ENCODE measurements around the gene DOCK2.

Gene DOCK2

GRCh38 chr5:170025853-170026252 is 388.8 kb downstream of the DOCK2 start:
- Histone ChIP-seq H3K36me3 (ENCODE audit: control insufficient read depth in 2 of 2, insufficient read depth in 2 of 2, low read length in 2 of 2) (no peaks in the 10 kb centered on the region), H3K9ac (ENCODE audit: low read length in 2 of 2) (no peak overlapping the region), H3K9me3 (ENCODE audit: control insufficient read depth in 2 of 2, low read length in 2 of 2) (peaks cover 0 to 2% of the 10 kb centered on the region in 2 donors), H3K4me1 (ENCODE audit: control insufficient read depth, insufficient read depth, low read length) (no peaks in the 10 kb centered on the region), H3K4me3 (ENCODE audit: low read length in 2 of 2) (no peak overlapping the region), H3K27ac (ENCODE audit: low read length) (no peak overlapping the region), H3K27me3 (ENCODE audit: control insufficient read depth in 1 of 2, insufficient read depth in 2 of 2, low read length in 2 of 2) (peaks cover 0 to 4% of the 10 kb centered on the region in 2 donors)

GRCh38 chr5:170028124-170028523 is 391.0 kb downstream of the DOCK2 start:
- H3K9ac ChIP-seq (ENCODE audit: low read length in 2 of 2) = no peak overlapping the region
- H3K36me3 ChIP-seq (ENCODE audit: control insufficient read depth in 2 of 2, insufficient read depth in 2 of 2, low read length in 2 of 2) = no peaks in the 10 kb centered on the region
- H3K27me3 ChIP-seq (ENCODE audit: control insufficient read depth in 1 of 2, insufficient read depth in 2 of 2, low read length in 2 of 2) = no peaks in the 10 kb centered on the region
- no peaks in the 10 kb centered on the region for H3K4me1 ChIP-seq (ENCODE audit: control insufficient read depth, insufficient read depth, low read length)
- no peak overlapping the region for H3K4me3 ChIP-seq (ENCODE audit: low read length in 2 of 2)
- no peak overlapping the region for H3K27ac ChIP-seq (ENCODE audit: low read length)
- H3K9me3 ChIP-seq (ENCODE audit: control insufficient read depth in 2 of 2, low read length in 2 of 2) = no peaks in the 10 kb centered on the region

GRCh38 chr5:170034231-170034630 is 397.2 kb downstream of the DOCK2 start:
- Histone ChIP-seq H3K27ac (ENCODE audit: low read length) (no peak overlapping the region), H3K4me3 (ENCODE audit: low read length in 2 of 2) (no peak overlapping the region), H3K36me3 (ENCODE audit: control insufficient read depth in 2 of 2, insufficient read depth in 2 of 2, low read length in 2 of 2) (no peaks in the 10 kb centered on the region), H3K27me3 (ENCODE audit: control insufficient read depth in 1 of 2, insufficient read depth in 2 of 2, low read length in 2 of 2) (no peaks in the 10 kb centered on the region), H3K9me3 (ENCODE audit: control insufficient read depth in 2 of 2, low read length in 2 of 2) (no peaks in the 10 kb centered on the region), H3K4me1 (ENCODE audit: control insufficient read depth, insufficient read depth, low read length) (no peaks in the 10 kb centered on the region), H3K9ac (ENCODE audit: low read length in 2 of 2) (no peak overlapping the region)

- Histone ChIP-seq H3K4me3 (ENCODE audit: low read length in 2 of 2) (no peak overlapping the region), H3K27ac (ENCODE audit: low read length) (no peak overlapping the region), H3K36me3 (ENCODE audit: control insufficient read depth in 2 of 2, insufficient read depth in 2 of 2, low read length in 2 of 2) (no peaks in the 10 kb centered on the region), H3K9me3 (ENCODE audit: control insufficient read depth in 2 of 2, low read length in 2 of 2) (no peaks in the 10 kb centered on the region), H3K9ac (ENCODE audit: low read length in 2 of 2) (no peak overlapping the region), H3K4me1 (ENCODE audit: control insufficient read depth, insufficient read depth, low read length) (no peaks in the 10 kb centered on the region), H3K27me3 (ENCODE audit: control insufficient read depth in 1 of 2, insufficient read depth in 2 of 2, low read length in 2 of 2) (peaks cover 0 to 3% of the 10 kb centered on the region in 2 donors)
These were observed 401.2 kb downstream of the DOCK2 start for GRCh38 chr5:170038241-170038640.

GRCh38 chr5:170039830-170040229 is 402.8 kb downstream of the DOCK2 start:
- no peaks in the 10 kb centered on the region for H3K4me1 ChIP-seq (ENCODE audit: control insufficient read depth, insufficient read depth, low read length)
- no peak overlapping the region for H3K27ac ChIP-seq (ENCODE audit: low read length)
- no peaks in the 10 kb centered on the region for H3K36me3 ChIP-seq (ENCODE audit: control insufficient read depth in 2 of 2, insufficient read depth in 2 of 2, low read length in 2 of 2)
- H3K27me3 ChIP-seq (ENCODE audit: control insufficient read depth in 1 of 2, insufficient read depth in 2 of 2, low read length in 2 of 2) = peaks cover 0 to 3% of the 10 kb centered on the region in 2 donors
- H3K9me3 ChIP-seq (ENCODE audit: control insufficient read depth in 2 of 2, low read length in 2 of 2) = no peaks in the 10 kb centered on the region
- H3K9ac ChIP-seq (ENCODE audit: low read length in 2 of 2) = no peak overlapping the region
- no peak overlapping the region for H3K4me3 ChIP-seq (ENCODE audit: low read length in 2 of 2)

- Histone ChIP-seq H3K4me3 (ENCODE audit: low read length in 2 of 2) (no peak overlapping the region), H3K9me3 (ENCODE audit: control insufficient read depth in 2 of 2, low read length in 2 of 2) (no peaks in the 10 kb centered on the region), H3K27ac (ENCODE audit: low read length) (no peak overlapping the region), H3K36me3 (ENCODE audit: control insufficient read depth in 2 of 2, insufficient read depth in 2 of 2, low read length in 2 of 2) (no peaks in the 10 kb centered on the region), H3K27me3 (ENCODE audit: control insufficient read depth in 1 of 2, insufficient read depth in 2 of 2, low read length in 2 of 2) (peaks cover 0 to 3% of the 10 kb centered on the region in 2 donors), H3K9ac (ENCODE audit: low read length in 2 of 2) (no peak overlapping the region), H3K4me1 (ENCODE audit: control insufficient read depth, insufficient read depth, low read length) (no peaks in the 10 kb centered on the region)
These were observed 409.2 kb downstream of the DOCK2 start for GRCh38 chr5:170046241-170046640.

- H3K9me3 ChIP-seq (ENCODE audit: control insufficient read depth in 2 of 2, low read length in 2 of 2) = no peaks in the 10 kb centered on the region
- no peaks in the 10 kb centered on the region for H3K36me3 ChIP-seq (ENCODE audit: control insufficient read depth in 2 of 2, insufficient read depth in 2 of 2, low read length in 2 of 2)
- H3K27ac ChIP-seq (ENCODE audit: low read length) = no peak overlapping the region
- no peak overlapping the region for H3K4me3 ChIP-seq (ENCODE audit: low read length in 2 of 2)
- no peak overlapping the region for H3K9ac ChIP-seq (ENCODE audit: low read length in 2 of 2)
- no peaks in the 10 kb centered on the region for H3K27me3 ChIP-seq (ENCODE audit: control insufficient read depth in 1 of 2, insufficient read depth in 2 of 2, low read length in 2 of 2)
- no peaks in the 10 kb centered on the region for H3K4me1 ChIP-seq (ENCODE audit: control insufficient read depth, insufficient read depth, low read length)
These were observed 412.6 kb downstream of the DOCK2 start for GRCh38 chr5:170049713-170050112.

GRCh38 chr5:170053896-170054295 is 416.8 kb downstream of the DOCK2 start:
- H3K27ac ChIP-seq (ENCODE audit: low read length) = no peak overlapping the region
- H3K4me1 ChIP-seq (ENCODE audit: control insufficient read depth, insufficient read depth, low read length) = no peaks in the 10 kb centered on the region
- H3K27me3 ChIP-seq (ENCODE audit: control insufficient read depth in 1 of 2, insufficient read depth in 2 of 2, low read length in 2 of 2) = no peaks in the 10 kb centered on the region
- no peaks in the 10 kb centered on the region for H3K36me3 ChIP-seq (ENCODE audit: control insufficient read depth in 2 of 2, insufficient read depth in 2 of 2, low read length in 2 of 2)
- peaks cover 3 to 5% of the 10 kb centered on the region in 2 donors for H3K9me3 ChIP-seq (ENCODE audit: control insufficient read depth in 2 of 2, low read length in 2 of 2)
- H3K9ac ChIP-seq (ENCODE audit: low read length in 2 of 2) = no peak overlapping the region
- no peak overlapping the region for H3K4me3 ChIP-seq (ENCODE audit: low read length in 2 of 2)

GRCh38 chr5:170055606-170056005 is 418.5 kb downstream of the DOCK2 start:
- H3K9ac ChIP-seq (ENCODE audit: low read length in 2 of 2) = no peak overlapping the region
- no peaks in the 10 kb centered on the region for H3K36me3 ChIP-seq (ENCODE audit: control insufficient read depth in 2 of 2, insufficient read depth in 2 of 2, low read length in 2 of 2)
- peaks cover 3 to 5% of the 10 kb centered on the region in 2 donors for H3K9me3 ChIP-seq (ENCODE audit: control insufficient read depth in 2 of 2, low read length in 2 of 2)
- H3K4me1 ChIP-seq (ENCODE audit: control insufficient read depth, insufficient read depth, low read length) = no peaks in the 10 kb centered on the region
- H3K27ac ChIP-seq (ENCODE audit: low read length) = no peak overlapping the region
- no peaks in the 10 kb centered on the region for H3K27me3 ChIP-seq (ENCODE audit: control insufficient read depth in 1 of 2, insufficient read depth in 2 of 2, low read length in 2 of 2)
- no peak overlapping the region for H3K4me3 ChIP-seq (ENCODE audit: low read length in 2 of 2)

- Histone ChIP-seq H3K4me3 (ENCODE audit: low read length in 2 of 2) (no peak overlapping the region), H3K9ac (ENCODE audit: low read length in 2 of 2) (no peak overlapping the region), H3K36me3 (ENCODE audit: control insufficient read depth in 2 of 2, insufficient read depth in 2 of 2, low read length in 2 of 2) (no peaks in the 10 kb centered on the region), H3K27me3 (ENCODE audit: control insufficient read depth in 1 of 2, insufficient read depth in 2 of 2, low read length in 2 of 2) (no peaks in the 10 kb centered on the region), H3K9me3 (ENCODE audit: control insufficient read depth in 2 of 2, low read length in 2 of 2) (peaks cover 3 to 5% of the 10 kb centered on the region in 2 donors), H3K4me1 (ENCODE audit: control insufficient read depth, insufficient read depth, low read length) (no peaks in the 10 kb centered on the region), H3K27ac (ENCODE audit: low read length) (no peak overlapping the region)
These were observed 419.6 kb downstream of the DOCK2 start for GRCh38 chr5:170056561-170057267.

- H3K4me3 ChIP-seq (ENCODE audit: low read length in 2 of 2) = no peak overlapping the region
- H3K36me3 ChIP-seq (ENCODE audit: control insufficient read depth in 2 of 2, insufficient read depth in 2 of 2, low read length in 2 of 2) = no peaks in the 10 kb centered on the region
- H3K4me1 ChIP-seq (ENCODE audit: control insufficient read depth, insufficient read depth, low read length) = no peaks in the 10 kb centered on the region
- H3K27ac ChIP-seq (ENCODE audit: low read length) = no peak overlapping the region
- no peak overlapping the region for H3K9ac ChIP-seq (ENCODE audit: low read length in 2 of 2)
- H3K9me3 ChIP-seq (ENCODE audit: control insufficient read depth in 2 of 2, low read length in 2 of 2) = peaks cover 3 to 5% of the 10 kb centered on the region in 2 donors
- H3K27me3 ChIP-seq (ENCODE audit: control insufficient read depth in 1 of 2, insufficient read depth in 2 of 2, low read length in 2 of 2) = no peaks in the 10 kb centered on the region
These were observed 420.2 kb downstream of the DOCK2 start for GRCh38 chr5:170057311-170057710.

All from stomach smooth muscle (tissue), 2 donors.